CD4-positive, alpha-beta T cell treated with Interleukin-15 for 4 hours (primary cell): ENCODE results near the gene CYTL1.
"Not testable (repeated sequence)": the region's sequence is repeated elsewhere in the genome, so short reads cannot be mapped to it uniquely, and the experiment has no call there.

Experiments used
- DNase-seq: peaks from one replicate; pipeline ENCODE4 v3.0.0-alpha.2; 2020; ENCODE audit warnings: low spot score

Gene CYTL1

DNA sequence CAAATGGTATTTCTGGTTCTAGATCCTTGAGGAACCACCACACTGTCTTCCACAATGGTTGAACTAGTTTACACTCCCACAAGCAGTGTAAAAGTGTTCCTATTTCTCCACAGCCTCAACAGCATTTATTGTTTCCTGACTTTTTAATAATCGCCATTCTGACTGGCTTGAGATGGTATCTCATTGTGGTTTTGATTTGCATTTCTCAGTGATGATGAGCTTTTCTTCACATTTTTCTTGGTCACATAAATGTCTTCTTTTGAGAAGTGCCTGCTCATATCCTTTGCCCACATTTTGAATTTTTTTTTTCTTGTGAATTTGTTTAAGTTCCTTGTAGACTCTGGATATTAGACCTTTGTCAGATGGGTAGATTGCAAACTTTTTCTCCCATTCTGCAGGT lies 22.3 kb downstream of the CYTL1 start:
- DNase-seq = not testable (repeated sequence)

DNA sequence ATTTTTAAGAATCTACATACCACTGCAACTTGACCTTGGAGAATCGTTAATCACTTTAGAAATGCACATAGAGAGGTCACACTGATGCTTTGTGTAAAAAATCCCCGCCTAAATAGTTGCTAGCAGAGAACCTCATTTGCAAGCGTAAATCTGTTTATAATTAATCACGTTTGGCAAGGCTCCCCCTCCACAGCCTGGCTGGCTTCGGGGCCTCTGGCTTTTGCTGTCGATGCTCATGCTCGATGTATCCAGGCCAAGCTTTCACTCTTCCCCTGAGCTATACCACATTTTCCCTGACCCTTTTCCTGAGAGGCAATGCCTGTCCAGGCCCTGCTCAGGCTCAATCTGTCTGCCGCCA lies 23.4 kb downstream of the CYTL1 start:
- DNase-seq = no peak

DNA sequence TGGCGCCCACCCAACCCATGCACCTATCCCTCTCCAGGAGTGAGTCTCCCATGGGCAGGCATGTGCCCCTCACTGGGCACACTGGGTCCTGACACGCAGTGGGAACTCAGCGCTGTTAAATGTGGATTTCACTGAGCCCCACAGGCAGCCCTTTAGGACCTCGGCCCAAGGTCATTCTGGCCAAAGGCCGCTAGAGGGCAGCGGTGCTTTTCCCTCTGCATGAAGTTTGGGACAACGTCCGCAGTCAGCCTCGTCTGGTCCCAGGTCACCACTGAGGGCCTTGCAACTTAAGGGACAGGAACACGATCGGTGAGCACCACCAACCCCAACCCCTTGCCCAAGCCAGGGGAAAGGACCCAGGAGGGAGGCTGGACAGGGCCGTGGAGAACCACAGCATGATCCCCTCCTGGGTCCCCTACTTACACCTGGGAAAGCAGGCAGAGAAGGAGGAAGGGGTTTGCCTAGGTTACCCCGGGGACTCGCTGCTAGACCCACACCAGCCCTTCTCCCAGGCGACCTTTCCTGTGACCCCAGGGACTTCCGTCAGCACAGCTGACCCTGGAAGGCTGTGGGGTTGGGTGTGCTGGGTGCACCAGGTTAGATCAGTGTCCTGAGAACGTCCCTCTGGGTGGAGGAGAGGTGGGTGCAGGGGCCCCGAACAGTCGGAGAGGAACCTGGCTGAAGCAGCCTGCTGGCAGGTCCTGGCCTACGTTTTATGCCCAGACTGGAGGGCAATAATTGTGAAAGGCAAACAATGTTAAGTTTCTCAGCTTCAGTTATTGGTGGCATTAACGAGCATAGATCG lies 24.0 kb downstream of the CYTL1 start:
- DNase-seq = peak; percentile 12

DNA sequence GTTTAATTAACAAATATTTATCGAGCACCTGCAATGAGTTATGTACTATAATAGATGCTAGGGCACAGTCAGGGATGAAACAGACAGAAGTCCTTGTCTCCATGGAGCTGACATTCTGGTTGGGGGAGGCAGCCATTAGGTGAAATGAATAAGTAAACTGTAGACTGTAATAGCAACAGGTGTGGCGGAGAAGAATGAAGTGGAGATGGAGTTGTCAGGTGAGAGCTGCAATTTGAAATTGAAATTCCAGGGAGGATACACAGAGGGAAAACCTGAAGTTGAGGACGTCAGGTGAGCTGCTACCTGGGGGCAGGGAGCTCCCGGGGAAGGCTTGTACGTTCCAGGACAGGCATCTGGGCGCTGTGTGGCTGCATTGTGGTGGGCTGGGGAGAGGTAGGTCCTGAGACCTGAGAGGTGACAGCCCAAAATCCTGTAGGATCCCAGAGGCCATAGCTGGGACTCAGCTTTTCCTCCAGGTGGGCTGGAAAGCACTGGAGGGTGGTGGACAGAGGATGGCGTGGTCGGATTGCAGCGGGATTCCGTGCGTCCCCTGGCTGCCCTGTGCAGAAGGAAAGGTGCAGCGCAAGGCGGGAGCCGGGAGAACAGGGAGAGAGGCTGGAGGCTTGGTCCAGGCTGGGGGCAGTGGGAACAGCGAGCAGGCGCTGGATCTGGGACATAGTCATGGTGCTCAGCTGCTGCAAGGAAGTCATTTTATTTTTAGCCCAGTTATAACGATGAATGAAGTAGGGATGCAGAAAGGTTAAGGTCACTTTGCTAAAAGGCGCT lies 24.8 kb downstream of the CYTL1 start:
- no peak for DNase-seq

DNA sequence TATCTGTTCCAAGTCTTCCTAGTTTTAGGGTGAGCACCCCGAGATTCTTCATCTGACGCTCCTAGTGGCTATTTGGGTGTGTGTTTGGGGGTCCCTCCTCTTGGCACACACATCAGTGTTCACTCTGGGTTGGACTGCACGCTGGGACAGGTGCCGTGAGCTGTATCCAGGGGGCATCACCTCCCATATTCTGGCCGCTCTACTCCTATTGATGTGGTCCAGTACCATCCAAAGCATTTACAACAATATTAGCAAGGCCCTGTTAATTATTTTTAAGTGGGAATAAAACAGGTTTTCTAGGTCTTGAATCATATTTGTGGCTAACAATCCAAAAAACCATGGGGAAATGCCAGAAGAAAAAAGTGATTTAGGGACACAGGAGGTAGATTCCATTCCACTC lies 26.4 kb downstream of the CYTL1 start:
- no peak for DNase-seq

DNA sequence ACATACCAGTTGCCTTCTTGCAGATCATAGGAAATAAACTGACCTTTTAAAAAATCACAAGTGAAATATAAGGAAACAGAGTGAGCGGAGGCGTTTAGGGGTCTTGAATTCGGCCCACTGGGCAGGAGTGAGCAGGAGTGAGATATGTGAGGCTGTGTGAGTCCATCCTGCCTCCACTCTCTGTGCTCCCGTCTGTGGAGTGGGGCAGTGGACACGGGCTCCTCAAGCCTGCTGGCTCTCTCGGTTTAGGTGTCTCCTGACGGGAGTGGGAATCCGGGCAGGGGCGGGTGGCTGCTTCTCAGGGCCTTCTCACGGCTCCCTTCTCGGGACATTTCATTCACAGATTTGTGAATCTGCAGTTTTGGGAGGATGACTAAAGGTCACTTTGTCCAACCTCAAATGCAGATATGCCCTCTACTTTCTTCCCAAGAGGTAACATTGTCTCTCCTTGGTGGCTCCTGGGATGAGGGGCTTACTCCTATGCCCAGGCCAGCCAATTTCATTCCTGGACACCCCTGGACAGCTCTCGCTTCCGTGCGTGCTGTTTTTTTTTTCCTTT lies 27.6 kb downstream of the CYTL1 start:
- no peak for DNase-seq

DNA sequence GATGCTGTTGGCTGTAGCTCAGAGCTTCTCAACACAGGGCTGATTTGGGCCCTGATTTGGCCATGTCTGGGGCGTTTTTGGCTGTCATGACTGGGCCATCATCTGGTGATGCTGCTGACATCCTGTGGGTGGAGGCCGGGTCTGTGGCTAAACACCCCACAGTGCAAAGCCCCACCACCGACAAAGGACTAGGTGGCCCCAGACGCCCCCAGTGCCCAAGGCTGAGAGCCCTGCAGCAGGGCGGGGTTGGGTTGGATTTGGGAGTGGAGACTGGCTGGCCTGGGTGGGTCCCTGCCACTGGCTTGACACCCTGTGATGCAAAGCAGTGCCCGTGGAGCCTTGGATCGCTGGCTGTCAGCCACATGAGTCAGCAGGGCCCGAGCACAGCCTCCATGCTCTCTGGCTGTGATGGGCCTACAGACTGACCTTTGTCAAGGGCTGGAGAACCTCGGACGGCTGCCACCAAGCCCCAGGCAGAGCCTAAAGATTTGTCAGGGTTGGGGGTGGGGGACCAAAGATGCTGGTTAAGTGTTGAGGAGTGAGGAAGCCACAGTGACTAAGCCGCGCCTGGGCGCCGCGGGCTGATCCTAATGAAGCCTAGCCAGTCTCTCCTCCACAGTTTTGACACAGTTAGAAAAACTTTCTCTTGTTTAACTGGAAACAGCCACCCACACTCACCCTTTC lies 28.3 kb downstream of the CYTL1 start:
- no peak for DNase-seq

DNA sequence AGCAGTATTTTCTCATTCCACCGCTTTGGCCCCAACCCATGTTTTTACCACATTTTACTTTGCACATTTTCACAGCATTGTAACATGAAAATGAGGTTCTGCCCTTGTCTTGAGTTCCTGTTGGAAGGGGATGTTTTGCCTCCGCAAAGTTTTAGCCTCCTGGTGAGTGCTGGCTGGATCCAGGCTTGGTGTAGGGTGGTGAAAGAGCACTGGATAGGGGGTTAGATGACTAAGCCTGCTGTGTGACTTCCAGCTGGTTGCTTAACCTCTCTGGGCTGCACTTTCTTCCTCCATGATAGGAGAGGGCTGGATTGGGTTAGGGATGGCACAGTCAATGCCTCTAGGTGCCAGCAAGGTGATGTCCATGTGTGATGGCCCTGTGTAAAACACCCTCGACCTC lies 28.9 kb downstream of the CYTL1 start:
- DNase-seq = no peak

DNA sequence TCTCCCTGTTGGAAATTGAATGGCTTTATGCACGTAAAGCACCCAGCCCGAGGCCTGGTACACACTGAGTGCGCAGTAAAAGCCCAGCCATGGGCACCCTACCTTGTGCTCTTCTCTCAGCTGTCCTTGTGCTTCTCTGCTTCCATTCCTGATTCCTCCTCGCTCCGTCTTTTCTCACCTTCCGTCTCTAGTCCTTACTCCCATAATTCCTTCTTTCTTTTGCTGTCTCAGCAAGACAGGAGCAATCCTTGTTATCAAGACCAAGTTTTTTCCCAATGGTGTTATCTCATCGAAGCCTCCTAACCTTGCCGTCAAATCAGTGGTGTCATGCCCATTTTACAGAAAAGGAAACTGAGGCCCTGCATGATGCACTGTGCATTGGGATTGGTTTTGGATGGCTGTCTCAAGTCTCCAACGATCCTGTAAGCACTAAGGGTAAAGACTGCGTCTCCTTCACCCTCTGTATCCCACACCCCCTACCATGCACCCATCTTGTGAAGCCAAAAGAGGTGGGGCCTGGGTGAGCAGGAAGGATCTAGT lies 30.1 kb downstream of the CYTL1 start:
- no peak for DNase-seq

DNA sequence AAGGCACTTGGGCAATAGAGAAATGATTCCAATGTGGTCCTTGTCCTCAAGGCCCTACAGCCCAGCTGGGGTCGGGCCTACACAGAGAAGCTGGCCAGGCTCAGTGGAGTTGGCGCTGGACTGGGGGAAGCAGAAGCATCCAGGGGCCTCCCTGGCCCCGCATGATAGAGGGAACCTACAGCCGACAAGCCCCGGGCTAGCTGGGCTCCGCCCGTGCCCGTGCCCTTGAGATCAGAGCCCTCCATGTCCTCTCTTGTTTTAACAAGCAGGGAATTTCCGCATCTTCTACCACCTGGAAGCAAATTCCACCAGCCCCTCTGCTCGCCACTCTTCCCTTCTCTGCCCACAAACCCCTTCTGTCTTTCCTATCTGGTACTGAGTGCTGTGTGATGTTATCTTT lies 31.6 kb downstream of the CYTL1 start:
- DNase-seq = no peak

DNA sequence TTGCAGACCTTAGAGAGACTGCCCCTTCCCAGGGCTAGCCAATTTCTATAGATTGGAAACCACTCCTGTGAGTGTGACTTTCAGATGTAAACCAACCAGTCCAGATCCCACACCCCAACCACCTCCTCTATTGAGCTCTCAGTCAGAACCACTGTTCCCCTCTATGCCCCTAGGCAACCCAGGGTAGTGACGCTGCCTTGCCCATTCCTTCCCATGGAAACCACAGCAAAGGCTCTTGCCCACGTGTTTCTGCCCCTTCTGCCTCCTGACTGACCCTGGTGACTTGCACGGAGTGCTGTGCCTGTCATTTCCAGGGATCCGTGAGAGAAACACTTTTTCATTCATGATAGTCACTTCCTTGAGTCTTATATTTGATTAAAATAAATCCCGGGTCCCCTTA lies 32.4 kb downstream of the CYTL1 start:
- no peak for DNase-seq

DNA sequence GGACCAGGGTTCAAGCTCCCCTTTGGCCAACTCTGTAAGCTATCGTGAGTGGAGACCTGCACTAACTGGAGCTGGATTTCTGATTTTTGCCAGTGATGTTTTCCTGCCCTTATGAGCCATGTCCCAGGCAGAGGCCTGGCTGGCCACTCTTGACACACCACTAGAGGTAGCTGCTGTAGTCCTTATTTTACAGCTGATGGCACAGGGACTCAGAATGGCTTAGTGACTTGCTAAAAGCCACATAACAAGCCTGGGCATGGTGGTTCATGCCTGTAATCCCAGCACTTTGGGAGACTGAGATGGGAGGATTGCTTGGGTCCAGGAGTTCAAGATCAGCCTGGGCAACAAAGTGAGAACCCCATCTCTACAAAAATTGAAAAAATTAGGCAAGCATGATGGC lies 33.4 kb downstream of the CYTL1 start:
- no peak for DNase-seq

DNA sequence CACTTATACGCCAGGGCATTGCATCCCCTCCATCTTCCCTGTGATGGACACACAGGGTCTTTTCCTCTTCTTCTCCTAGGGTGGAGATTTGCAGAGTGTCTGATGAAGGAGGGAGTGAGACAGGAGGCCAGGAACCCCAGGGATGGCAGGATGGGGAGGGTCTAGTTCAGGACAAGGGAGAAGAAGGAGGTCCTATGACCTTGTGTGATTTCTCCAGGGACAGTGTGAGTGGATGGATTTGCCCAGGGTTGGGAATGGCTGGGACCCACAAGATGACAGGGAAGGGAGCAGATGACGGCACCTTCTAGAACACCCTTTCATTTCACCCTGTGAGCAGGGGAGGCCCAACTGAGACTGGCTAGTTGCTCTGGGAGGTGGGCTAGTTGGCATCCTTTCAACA lies 34.2 kb downstream of the CYTL1 start:
- DNase-seq = no peak

DNA sequence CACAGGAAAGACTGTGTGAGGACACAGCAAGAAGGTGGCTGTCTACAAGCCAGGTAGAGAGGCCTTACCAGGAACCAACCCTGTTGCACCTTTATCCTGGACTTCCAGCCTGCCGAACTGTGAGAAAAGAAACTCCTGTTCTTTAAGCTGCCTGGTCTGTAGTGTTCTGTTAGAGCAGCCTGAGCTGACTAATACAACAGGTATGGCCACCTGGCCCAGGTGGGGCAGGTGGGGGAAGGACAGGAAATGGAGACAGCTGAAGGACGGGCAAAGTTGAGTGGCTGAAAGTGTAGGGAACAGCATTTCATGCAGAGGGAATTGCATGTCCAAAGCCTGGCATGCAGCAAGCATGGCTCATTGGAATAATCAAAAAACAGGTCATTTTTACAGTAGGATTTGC lies 35.1 kb downstream of the CYTL1 start:
- no peak for DNase-seq

DNA sequence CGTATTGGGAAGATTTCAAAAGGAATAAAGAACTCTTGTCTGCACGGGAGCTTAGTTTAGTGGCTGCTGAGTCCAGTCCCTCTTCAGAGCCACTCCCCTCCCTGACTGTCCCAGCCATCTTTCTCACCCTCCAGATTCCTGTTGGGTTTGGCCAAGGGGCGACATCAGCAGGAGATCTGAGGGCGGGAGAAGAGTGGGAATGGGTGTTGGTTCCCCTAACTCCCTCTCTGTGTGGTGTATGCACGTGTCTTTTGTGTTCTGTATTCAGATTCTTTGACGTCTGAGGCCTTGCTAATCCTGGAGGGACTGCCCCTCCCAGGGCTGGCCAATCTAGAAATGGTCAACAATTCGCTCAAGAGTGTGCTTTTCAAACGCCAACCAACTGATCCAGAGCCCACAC lies 37.4 kb downstream of the CYTL1 start:
- DNase-seq = no peak

DNA sequence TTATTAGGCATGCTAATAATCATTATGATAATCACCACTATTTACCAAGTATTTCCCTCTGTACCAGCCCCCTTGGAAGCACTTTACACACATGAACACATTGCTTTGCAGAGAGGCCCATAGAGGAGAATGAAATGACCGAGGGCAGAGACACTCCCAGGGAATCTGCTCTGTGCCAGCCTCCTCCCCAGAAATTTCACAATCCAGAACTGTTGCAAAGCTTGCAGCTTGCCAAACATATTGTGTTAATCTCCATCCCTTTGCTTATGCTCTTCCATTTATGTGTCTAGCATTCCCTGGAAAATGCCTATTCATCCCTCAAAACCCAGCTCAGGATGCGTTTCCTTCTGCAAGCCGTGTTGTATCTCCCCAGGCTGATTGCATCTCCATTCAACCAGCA lies 37.8 kb downstream of the CYTL1 start:
- no peak for DNase-seq

DNA sequence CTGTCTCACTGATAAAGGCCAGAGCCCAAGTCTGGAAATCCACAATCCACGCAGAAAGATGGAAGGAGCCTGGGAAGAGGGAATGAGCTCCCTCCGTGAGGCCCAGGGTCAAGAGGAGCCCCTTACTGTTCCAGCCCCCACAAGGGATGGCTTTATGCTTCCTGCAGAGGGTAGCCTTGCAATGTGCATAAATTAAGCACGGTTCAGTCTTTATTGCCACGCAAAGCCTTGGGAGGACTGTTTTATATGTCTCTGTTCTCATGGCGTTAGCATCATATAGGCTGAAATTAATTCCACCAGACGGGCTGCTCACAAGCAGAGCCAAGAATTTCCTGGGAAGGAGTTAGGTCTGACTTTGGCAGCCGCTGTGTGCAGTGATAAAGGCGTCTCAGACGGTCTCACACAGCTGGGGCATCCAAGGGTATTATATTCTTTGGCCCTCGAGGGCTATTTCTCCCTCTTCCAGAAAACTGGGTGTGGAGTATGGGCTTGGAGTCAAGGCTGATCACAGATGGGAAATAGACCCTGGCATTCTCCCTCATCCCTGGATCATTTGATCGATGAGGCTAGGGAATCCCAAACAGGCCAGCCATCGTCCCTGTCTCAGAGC lies 38.5 kb downstream of the CYTL1 start:
- DNase-seq = no peak

DNA sequence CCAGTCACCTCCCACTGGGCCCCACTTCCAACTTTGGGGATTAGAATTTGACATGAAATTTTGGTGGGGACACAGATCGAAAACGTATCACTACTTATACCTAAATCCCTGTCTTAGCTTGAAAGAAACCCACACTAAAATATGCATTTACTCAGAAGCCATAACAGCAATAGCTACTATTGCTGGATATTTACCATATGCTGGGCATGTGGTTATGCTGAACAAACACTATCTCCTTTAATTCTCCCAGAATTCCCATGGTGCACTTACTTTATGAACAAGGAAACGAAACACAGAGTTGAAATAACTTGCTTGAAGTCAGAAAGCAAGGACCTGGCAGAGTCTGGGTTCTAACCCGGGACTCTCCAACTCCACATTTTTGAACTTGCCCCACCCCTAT lies 39.3 kb downstream of the CYTL1 start:
- DNase-seq = no peak

DNA sequence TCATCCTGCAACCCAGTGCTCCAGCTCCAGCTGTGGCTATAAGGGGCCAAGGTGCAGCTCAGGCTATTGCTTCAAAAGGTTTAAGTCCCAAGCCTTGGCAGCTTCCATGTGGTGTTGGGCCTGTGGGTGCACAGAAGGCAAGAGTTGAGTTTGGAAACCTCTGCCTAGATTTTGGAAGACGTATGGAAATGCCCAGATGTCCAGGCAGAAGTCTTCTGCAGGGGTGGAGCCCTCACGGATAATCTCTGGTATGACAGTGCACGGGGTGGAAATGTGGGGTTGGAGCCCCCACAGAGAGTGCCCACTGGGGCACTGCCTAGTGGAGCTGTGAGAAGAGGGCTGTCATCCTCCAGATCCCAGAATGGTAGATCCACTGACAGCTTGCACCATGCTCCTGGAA lies 44.5 kb downstream of the CYTL1 start:
- no peak for DNase-seq

DNA sequence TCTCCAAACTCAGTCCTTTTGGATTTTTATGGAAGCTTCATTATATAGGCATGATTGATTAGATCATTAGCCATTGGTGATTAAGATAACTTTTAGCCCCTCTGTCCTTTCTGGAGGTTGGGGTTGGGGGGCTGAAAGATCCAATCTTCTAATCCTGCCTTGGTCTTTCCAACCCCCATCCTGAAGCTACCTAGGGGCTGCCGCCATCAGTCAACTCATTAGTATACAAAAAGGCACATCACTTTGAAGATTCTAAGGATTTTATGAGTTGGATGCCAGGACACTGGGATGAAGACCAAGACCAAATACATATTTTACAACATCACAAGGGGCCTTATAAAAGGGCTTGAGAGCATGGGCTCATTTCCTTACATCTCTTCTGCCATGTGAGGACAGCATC lies 47.5 kb downstream of the CYTL1 start:
- DNase-seq = no peak

DNA sequence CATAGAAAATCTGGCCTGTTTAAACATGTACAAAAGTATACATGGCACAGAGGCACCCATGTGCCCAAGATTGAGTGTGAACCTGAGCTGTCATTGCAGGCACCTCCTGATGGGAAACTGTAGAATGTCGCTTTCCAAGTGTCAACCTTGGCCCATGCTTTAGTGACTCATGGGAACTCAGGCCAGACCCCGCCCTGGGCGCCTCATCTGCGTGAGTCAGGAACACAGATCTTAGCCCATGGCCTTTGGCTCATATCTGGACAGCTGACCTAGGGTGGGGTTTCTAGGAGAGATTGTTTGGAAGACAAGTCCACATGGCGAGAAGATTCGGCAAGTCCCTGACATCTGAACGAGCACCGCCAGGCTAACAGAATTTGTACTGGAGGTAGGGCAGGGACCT lies 50.0 kb downstream of the CYTL1 start:
- no peak for DNase-seq

DNA sequence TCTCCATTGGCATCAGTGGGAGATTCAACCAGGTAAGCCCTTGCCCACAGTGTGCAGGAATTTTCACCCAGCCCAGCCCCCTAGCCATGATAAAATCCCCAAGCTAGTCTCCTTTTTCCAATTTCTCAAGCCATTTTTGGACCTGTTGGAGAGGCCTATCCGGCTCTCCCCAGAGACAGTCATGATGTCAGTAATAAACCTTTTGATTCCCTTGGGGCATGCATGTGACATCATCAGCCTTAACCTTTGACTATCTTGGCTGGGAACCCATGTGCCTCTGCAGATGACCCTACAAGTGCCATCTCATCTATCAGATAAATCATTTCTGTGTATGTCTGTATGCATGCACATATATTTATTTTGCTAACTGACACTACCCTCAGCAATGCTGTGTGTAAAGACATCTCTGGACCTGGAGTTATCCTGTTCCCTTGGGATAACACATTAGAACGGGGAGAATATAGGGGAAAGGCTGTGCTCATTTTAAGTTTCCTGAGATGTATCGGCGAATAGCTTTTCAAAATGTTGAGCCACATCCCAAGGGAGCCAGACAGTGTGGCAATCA lies 51.0 kb downstream of the CYTL1 start:
- no peak for DNase-seq
